ENCODE results near the gene HAUS3. TPM values are rescaled to one million over a fixed set of nuclear protein-coding genes. Genes with fewer than 3 reads are reported as not detected.
"Not testable (repeated sequence)": the region's sequence is repeated elsewhere in the genome, so short reads cannot be mapped to it uniquely, and the experiment has no call there.

The HAUS3 gene
- polyA plus RNA-seq, 1 donor from 2014 or later, result 21.7 TPM

DNA sequence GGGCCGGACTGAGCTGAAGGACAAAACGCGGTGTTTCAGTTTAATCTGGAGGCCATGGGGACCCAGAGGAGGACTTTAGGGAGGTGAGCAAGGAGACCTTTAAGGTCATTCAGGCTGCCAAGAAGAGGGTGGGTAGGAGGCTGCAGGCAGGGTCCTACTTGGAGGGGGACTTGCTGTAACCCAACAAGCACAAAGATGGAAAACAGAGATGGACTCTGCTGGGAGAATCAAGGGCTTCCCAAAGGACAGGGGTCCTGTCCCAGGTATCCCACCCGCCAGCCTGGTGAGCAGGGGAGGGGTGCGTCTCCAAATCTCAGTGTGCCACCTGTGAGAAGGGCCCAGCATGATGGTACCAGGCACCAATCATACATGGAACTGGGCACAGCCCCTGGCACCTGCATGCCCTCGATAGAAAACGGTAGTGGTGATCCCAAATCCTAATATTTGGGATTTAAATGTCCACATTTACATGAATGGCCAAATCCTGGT is 3.9 kb upstream of the HAUS3 start:
- Mint-ChIP-seq H3K27ac (peak overlapping the region in 1 of 3 donors; percentile 26), H3K9me3 (no peaks in the 10 kb centered on the region), H3K4me1 (peaks cover 7 to 21% (median 14%) of the 10 kb centered on the region in 3 donors), H3K27me3 (no peaks in the 10 kb centered on the region), H3K36me3 (no peaks in the 10 kb centered on the region), H3K4me3 (no peak overlapping the region)

DNA sequence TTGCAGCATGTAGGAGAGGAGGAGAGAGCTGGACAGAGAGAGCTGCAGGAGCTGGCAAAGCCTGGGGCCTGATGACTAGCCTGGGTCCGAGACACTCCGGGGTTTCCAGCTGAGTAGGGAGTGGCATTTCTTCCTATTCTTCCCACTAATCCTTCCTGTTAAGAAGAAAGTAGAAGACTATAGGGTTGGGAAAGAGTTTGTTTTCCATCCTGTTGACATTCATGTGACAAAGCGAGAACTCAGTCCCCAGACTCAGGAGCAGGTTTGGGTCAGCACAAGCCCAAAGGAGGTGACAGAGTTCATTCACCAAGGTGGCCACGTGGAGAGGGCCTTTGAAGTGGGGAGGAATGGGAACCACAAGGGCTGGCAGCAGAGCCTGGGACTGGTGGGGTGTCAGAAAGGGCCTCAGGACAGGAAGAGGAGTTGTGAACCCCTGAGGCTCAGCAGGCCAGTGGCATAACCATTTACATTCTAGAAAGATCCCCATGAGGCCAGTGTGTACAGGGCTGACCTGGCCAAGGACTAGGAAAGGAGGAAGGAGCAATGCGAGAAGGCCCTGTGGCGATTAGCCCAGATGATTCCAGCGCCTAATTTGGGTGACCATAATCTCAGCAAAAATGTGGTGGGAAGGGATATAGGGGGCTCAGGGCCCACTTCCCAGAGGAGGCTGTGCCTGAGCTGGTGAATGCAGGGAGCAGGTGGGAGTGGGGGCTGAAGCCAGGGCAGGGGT is 3.3 kb upstream of the HAUS3 start:
- Mint-ChIP-seq H3K36me3 (no peaks in the 10 kb centered on the region), H3K4me1 (peaks cover 11 to 27% (median 20%) of the 10 kb centered on the region in 3 donors), H3K27ac (peak overlapping the region in 2 of 3 donors; percentile 26 to 50), H3K4me3 (no peak overlapping the region), H3K27me3 (no peaks in the 10 kb centered on the region), H3K9me3 (no peaks in the 10 kb centered on the region)

DNA sequence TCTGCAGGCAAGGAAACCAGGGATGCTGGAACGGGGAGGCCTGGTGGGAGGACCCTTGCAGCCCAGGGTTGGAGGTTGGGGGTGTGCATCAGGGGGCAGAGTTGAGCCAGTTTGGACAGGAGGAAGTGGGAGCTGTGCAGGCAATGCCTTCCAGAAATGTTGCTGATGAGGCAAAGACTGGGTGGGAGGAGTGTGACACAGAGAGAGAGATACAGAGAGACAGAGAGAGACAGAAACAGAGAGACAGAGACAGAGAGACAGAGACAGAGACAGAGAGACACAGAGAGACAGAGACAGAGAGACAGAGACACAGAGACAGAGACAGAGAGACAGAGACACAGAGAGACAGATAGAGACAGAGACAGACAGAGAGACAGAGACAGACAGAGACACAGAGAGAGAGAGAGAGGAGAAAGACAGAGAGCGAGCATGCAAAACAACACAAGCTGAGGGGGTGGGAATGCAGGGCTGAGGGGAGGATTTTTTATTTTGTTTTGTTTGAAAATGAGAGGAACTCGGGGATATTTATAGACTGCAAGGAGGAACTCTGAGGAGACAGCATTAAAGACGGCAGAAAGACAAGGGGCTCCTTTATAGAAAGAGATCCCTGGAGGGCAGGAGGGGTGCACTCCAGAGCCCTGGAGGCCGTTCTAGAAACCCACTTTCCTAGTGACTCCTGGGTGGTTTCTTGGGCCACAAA is 1.9 kb upstream of the HAUS3 start:
- Mint-ChIP-seq H3K27me3 (no peaks in the 10 kb centered on the region), H3K4me1 (peaks cover 22 to 39% (median 31%) of the 10 kb centered on the region in 3 donors), H3K27ac (peak overlapping the region; percentile 73 to 89 (median 77)), H3K36me3 (peaks cover under 1% of the 10 kb centered on the region), H3K4me3 (peak overlapping the region in 1 of 4 donors; percentile 48), H3K9me3 (no peaks in the 10 kb centered on the region)

DNA sequence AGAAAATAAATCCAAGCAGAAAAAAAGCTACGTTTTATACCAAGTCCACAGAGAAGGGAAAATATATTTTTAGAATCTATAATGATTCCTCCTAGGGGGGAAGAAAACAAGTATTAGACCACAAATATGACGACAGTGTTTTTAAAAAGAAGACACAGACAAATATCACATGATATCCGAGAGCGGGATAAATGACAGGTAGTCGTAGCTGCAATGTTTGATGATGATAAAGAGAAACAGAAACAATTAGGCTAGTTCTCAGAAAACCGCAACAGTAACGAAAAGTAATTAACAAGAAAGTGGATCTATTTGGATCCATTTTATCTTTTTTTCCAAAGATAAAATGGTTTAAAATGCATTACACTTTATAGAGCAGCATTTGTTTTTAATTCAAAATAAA is 918 bp downstream of the HAUS3 start:
- Mint-ChIP-seq H3K4me1 (peaks cover 29 to 48% (median 45%) of the 10 kb centered on the region in 3 donors), H3K36me3 (peaks cover 7% of the 10 kb centered on the region), H3K27me3 (no peaks in the 10 kb centered on the region), H3K27ac (peak overlapping the region; percentile 69 to 92 (median 88)), H3K4me3 (peak overlapping the region; percentile 91 to 96 (median 94)), H3K9me3 (no peaks in the 10 kb centered on the region)

DNA sequence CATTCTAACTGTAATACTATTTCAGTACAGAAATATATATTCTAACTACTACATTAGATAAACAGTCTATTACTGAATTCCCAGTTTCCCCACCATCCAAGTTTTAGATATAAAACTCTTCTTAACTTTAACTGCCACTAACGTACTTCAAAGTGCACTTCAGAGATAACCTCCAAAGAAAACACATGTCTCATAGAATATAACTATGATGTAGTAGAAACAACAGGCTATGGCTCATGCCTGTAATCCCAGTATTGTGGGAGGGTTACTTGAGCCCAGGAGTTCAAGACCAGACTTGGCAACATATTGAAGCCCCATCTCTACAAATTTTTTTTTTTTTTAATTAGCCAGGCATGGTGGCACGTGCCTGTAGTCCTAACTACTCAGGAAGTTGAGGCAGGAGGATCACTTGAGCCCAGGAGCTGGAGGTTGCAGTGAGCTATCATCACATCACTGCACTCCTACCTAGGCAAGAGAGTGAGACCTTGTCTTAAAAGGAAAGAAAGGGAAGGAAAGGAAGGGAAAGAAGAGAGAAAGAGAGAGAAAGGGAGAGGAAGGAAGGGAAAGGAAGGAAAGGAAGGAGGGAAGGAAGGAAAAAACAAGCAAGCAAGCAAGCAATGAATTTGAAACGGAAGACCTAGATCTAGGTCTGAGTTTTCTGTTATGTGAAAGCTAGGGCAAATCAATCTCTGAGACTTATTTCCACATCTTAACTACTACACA is 4.8 kb downstream of the HAUS3 start:
- Mint-ChIP-seq H3K4me3 (peak overlapping the region in 2 of 4 donors; percentile 30 to 40), H3K4me1 (peaks cover 28 to 50% (median 40%) of the 10 kb centered on the region in 3 donors), H3K36me3 (peaks cover 8% of the 10 kb centered on the region), H3K9me3 (no peaks in the 10 kb centered on the region), H3K27me3 (no peaks in the 10 kb centered on the region), H3K27ac (peak overlapping the region in 1 of 3 donors; percentile 61)

DNA sequence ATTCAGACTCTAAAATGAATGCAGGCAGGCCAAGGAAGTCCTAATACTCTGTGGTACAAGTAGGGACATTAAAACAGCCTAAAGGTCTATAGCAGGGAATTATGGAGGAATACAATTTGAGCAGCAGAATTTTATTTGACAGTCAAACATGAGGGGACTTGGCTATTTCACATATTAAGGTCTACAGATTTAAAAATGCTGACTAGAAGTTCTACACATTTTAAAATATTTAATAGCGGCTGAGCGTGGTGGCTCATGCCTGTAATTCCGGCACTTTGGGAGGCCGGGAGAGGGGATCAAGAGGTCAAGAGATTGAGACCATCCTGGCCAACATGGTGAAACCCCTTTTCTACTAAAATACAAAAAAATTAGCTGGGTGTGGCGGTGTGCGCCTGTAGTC is 10.8 kb downstream of the HAUS3 start:
- Mint-ChIP-seq H3K4me1 (peaks cover 6 to 17% (median 6%) of the 10 kb centered on the region in 3 donors), H3K27me3 (no peaks in the 10 kb centered on the region), H3K9me3 (no peaks in the 10 kb centered on the region), H3K36me3 (peaks cover 2% of the 10 kb centered on the region), H3K27ac (no peak overlapping the region), H3K4me3 (no peak overlapping the region)

DNA sequence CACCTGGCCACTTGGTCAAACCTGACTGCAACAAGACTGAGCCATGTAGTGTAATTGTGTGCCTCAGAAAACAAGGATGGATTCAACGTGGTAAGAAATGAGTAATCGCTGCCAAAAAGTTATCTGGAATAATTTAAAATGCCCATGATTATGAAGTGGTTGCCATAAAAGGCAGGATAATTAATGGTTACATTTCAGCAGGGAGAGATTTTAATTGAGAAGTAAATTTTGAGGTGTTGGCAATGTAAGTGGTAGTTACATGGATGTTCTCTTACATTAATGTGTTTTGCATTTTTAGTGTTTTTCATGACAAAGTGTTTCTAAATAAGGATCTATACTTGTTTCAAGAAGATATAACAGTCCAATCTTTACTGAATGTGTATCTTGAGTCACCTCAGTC is 15.7 kb downstream of the HAUS3 start:
- Mint-ChIP-seq H3K4me3 (no peak overlapping the region), H3K9me3 (no peaks in the 10 kb centered on the region), H3K36me3 (peaks cover 1% of the 10 kb centered on the region), H3K4me1 (no peaks in the 10 kb centered on the region), H3K27ac (no peak overlapping the region), H3K27me3 (no peaks in the 10 kb centered on the region)

DNA sequence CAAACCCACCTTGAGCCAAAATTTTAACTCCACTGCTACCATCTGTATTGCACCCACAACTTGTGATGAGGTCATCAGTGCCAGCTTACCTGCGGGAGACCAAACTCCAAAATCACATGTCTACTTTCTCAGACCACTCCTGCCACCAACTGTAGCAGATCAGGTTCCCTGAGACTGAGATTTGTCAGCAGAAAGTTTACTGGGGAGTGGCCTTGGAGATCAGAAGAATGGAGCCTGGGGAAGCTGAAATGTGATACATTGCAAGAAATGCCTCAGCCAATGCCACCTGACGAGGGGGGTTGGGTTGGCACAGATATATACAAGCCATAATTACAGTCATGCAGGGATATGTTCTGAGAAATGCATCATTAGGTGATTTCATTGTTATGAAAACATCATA is 19.1 kb downstream of the HAUS3 start:
- Mint-ChIP-seq H3K9me3 (no peaks in the 10 kb centered on the region), H3K27me3 (no peaks in the 10 kb centered on the region), H3K4me3 (no peak overlapping the region), H3K4me1 (peaks cover 0 to 5% (median 4%) of the 10 kb centered on the region in 3 donors), H3K36me3 (peaks cover 1% of the 10 kb centered on the region), H3K27ac (peak overlapping the region in 1 of 3 donors; percentile 55)

DNA sequence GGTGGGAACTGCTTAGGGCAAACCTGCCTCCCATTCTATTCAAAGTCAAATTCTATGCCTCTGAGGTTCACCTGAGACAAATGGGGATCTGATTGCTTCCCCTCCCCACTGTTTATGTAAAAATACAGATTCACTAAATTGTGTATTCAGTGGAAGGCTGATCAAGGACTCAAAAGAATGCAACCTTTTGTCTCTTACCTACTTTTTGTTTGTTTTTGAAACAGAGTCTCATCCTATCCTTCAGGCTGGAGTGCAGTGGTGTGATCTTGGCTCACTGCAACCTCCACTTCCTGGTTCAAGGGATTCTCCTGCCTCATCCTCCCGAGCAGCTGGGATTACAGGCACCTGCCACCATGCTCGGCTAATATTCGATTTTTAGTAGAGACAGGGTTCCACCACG is 20.5 kb downstream of the HAUS3 start:
- not testable (repeated sequence) for H3K9me3 Mint-ChIP-seq, H3K27me3 Mint-ChIP-seq, H3K4me3 Mint-ChIP-seq, H3K27ac Mint-ChIP-seq, H3K4me1 Mint-ChIP-seq, H3K36me3 Mint-ChIP-seq

DNA sequence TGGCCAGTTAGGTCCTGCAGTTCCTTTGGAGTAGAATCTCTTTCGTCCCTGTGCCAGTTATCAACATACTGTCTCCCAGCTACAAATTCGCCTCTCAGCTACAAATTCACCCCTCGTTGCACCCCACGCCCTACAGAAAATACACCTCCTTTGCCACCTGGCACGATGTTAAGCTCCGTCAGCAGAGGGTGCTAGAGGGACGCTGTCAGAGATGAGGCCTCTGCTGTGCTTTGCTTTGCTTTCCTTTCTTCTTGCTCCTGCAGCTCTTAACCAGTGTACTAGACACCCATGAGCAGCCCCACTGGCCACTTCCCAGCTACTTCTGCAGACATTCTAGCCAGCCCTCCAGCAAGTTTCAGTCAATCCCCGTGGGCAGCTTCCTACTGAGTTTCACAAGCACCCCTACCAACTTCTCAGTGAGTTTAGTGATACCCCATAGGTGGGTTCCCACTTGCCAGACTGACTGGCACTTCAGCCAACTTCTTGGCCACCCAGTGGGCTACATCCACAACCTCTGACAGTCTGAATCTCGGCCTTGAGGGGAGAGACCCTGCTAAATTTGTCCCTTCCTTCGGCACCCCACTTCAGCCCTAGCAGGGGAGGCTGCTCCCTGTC is 21.8 kb downstream of the HAUS3 start:
- Mint-ChIP-seq H3K4me1 (peaks cover 0 to 5% (median 4%) of the 10 kb centered on the region in 3 donors), H3K27me3 (no peaks in the 10 kb centered on the region), H3K27ac (no peak overlapping the region), H3K9me3 (no peaks in the 10 kb centered on the region), H3K36me3 (no peaks in the 10 kb centered on the region), H3K4me3 (no peak overlapping the region)

DNA sequence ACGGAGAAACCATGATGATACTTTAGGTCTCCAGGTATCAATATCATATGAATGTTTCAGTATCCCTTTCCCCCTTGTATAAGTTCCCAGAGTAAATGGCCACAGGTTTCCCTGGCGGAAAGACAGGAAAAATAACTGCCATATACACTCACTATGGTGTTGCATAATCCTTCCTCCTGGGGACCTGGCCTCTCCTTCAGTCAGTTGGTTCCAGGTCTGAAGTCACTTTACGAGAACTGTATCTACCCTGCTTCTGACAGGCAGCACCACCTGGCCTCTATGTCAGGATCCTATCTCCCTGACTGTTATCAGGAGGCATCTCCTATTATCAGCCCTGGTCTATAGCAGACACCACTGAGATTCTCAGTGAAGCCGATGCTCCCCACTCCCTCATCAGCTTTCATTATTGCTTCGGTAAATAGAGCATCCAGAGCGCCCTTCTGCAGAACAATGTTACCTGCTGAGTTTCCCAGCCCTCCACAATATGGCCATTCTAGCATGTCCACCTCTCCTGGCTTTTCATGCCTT is 22.6 kb downstream of the HAUS3 start:
- no peaks in the 10 kb centered on the region for H3K27me3 Mint-ChIP-seq
- no peaks in the 10 kb centered on the region for H3K9me3 Mint-ChIP-seq
- peaks cover 0 to 5% (median 4%) of the 10 kb centered on the region in 3 donors for H3K4me1 Mint-ChIP-seq
- no peak overlapping the region for H3K27ac Mint-ChIP-seq
- no peak overlapping the region for H3K4me3 Mint-ChIP-seq
- H3K36me3 Mint-ChIP-seq, result no peaks in the 10 kb centered on the region

DNA sequence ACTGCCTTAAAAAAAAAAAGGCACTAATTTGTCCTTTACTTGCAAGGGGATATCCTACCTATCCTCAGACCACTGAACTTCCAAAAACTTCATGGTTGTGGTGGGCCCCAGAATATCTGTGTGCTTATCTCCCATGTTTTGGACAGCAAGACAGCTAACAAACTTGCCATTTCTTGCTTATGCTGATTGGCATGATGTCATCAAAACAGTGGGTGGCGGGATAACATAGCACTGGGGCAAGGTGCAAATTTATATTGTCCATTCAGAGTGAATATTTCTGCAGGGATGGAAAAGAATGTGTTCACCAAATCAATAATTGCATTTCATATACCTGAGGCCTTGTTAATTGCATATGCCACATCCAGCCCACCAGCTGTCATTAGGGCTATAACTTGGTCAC is 23.5 kb downstream of the HAUS3 start:
- H3K27ac Mint-ChIP-seq, result no peak overlapping the region

DNA sequence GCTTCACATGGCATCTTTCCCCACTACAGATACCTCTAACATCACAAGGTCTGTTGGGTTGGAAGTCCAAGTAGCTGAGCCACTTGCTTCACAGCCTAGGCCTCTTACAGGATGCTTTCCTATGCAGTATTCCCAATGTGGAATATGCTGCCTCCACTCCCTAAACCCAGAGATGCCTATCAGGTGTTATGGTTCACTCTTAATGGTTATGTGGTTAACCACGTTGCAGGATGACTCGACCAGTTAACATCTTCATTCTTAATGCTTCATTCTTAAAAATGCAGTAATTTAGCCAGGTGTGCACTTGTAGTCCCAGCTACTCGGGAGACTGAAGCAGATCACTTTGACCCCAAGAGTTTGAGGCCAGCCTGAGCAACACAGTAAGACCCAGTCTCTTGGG is 24.2 kb downstream of the HAUS3 start:
- H3K4me3 Mint-ChIP-seq, result no peak overlapping the region
- H3K27ac Mint-ChIP-seq, result no peak overlapping the region
- H3K27me3 Mint-ChIP-seq, result no peaks in the 10 kb centered on the region
- H3K4me1 Mint-ChIP-seq, result peaks cover 0 to 5% (median 4%) of the 10 kb centered on the region in 3 donors
- no peaks in the 10 kb centered on the region for H3K9me3 Mint-ChIP-seq
- no peaks in the 10 kb centered on the region for H3K36me3 Mint-ChIP-seq

More for the DNA sequence above, 23.5 kb downstream of the HAUS3 start:
- Mint-ChIP-seq H3K27me3 (no peaks in the 10 kb centered on the region), H3K9me3 (no peaks in the 10 kb centered on the region), H3K36me3 (no peaks in the 10 kb centered on the region), H3K4me3 (no peak overlapping the region), H3K4me1 (peaks cover 0 to 5% (median 4%) of the 10 kb centered on the region in 3 donors)

DNA sequence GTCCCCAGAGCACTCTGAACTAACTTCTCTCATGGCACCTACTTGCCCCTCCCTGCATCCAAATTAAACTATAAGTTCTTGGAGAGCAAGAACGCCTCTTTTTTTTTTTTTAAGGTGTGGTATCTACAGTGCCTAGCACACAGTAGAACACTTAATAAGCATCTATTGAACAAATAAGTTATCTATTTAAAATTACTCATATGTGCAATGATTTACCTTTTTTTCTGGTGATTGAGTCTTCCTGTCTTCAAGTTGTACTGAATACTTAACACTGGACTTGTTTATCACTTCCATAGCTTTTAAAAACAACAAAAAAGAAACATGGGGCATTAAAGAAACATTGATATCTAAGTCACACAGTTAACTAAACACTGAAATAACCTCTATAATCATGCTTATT is 29.1 kb downstream of the HAUS3 start:
- H3K36me3 Mint-ChIP-seq, result no peaks in the 10 kb centered on the region
- H3K4me1 Mint-ChIP-seq, result no peaks in the 10 kb centered on the region
- no peaks in the 10 kb centered on the region for H3K27me3 Mint-ChIP-seq
- no peak overlapping the region for H3K27ac Mint-ChIP-seq
- H3K4me3 Mint-ChIP-seq, result no peak overlapping the region
- H3K9me3 Mint-ChIP-seq, result no peaks in the 10 kb centered on the region
